HEK293 (cell line): ENCODE measurements around the gene TTC1.

Experiments used
- BCL11A ChIP-seq: fragments of 450-650 bp; formaldehyde crosslinking; IDR thresholded peaks from 2 replicates; pipeline ENCODE4 v1.5.1; 2016; ENCODE audit warnings: low read depth, missing biosample characterization, missing genetic modification characterization
- EGR2 ChIP-seq: fragments of 450-650 bp; formaldehyde crosslinking; IDR thresholded peaks from 2 replicates; pipeline ENCODE4 v1.5.1; 2016; ENCODE audit warnings: low read depth, missing biosample characterization, missing genetic modification characterization
- GLI2 ChIP-seq: fragments of 450-650 bp; formaldehyde crosslinking; IDR thresholded peaks from 2 replicates; pipeline ENCODE4; 2017; ENCODE audit warnings: missing biosample characterization, missing genetic modification characterization, low read depth, borderline replicate concordance
- HOXD13 ChIP-seq: sonication (generic); formaldehyde crosslinking; IDR thresholded peaks from 2 replicates; pipeline ENCODE4 v1.8.0; 2022; ENCODE audit warnings: missing genetic modification reagents, borderline replicate concordance
- INSM2 ChIP-seq: fragments of 450-650 bp; formaldehyde crosslinking; IDR thresholded peaks from 2 replicates; pipeline ENCODE4 v1.5.1; 2016; ENCODE audit warnings: missing biosample characterization, missing genetic modification characterization
- KLF16 ChIP-seq: fragments of 450-650 bp; formaldehyde crosslinking; IDR thresholded peaks from 2 replicates; pipeline ENCODE4 v1.5.1; 2017; ENCODE audit warnings: missing biosample characterization, missing genetic modification characterization
- MEIS1 ChIP-seq: sonication (generic); formaldehyde crosslinking; IDR thresholded peaks from 2 replicates; pipeline ENCODE4 v1.8.1; 2022; ENCODE audit warnings: missing genetic modification reagents, mild to moderate bottlenecking, borderline replicate concordance
- TSHZ1 ChIP-seq: fragments of 450-650 bp; formaldehyde crosslinking; IDR thresholded peaks from 2 replicates; pipeline ENCODE4 v1.5.1; 2016; ENCODE audit warnings: missing biosample characterization, missing genetic modification characterization, borderline replicate concordance
- ZBTB20 ChIP-seq: fragments of 450-650 bp; formaldehyde crosslinking; IDR thresholded peaks from 2 replicates; pipeline ENCODE4 v1.5.1; 2016; ENCODE audit warnings: missing biosample characterization, missing genetic modification characterization
- ZBTB49 ChIP-seq: fragments of 450-650 bp; formaldehyde crosslinking; IDR thresholded peaks from 2 replicates; pipeline ENCODE4 v1.5.1; 2016; ENCODE audit warnings: missing biosample characterization, missing genetic modification characterization, low read depth
- ZEB2 ChIP-seq: fragments of 450-650 bp; formaldehyde crosslinking; IDR thresholded peaks from 2 replicates; pipeline ENCODE4 v1.5.1; 2016; ENCODE audit warnings: missing biosample characterization, missing genetic modification characterization
- ZIC2 ChIP-seq: fragments of 450-650 bp; formaldehyde crosslinking; IDR thresholded peaks from 2 replicates; pipeline ENCODE4 v1.5.1; 2016; ENCODE audit warnings: missing biosample characterization, missing genetic modification characterization
- ZNF133 ChIP-seq: fragments of 450-650 bp; formaldehyde crosslinking; IDR thresholded peaks from 2 replicates; pipeline ENCODE4 v1.5.1; 2016; ENCODE audit warnings: missing biosample characterization, missing genetic modification characterization
- ZNF140 ChIP-seq: fragments of 450-650 bp; formaldehyde crosslinking; IDR thresholded peaks from 2 replicates; pipeline ENCODE4 v1.5.1; 2016; ENCODE audit warnings: missing biosample characterization, missing genetic modification characterization
- ZNF18 ChIP-seq: fragments of 450-650 bp; formaldehyde crosslinking; IDR thresholded peaks from 2 replicates; pipeline ENCODE4 v1.5.1; 2016; ENCODE audit warnings: missing biosample characterization, missing genetic modification characterization
- ZNF214 ChIP-seq: fragments of 450-650 bp; formaldehyde crosslinking; IDR thresholded peaks from 2 replicates; pipeline ENCODE4 v1.5.1; 2017; ENCODE audit warnings: missing biosample characterization, mild to moderate bottlenecking, missing genetic modification characterization, borderline replicate concordance
- ZNF23 ChIP-seq: fragments of 450-650 bp; formaldehyde crosslinking; IDR thresholded peaks from 2 replicates; pipeline ENCODE4 v1.5.1; 2016; ENCODE audit warnings: missing biosample characterization, missing genetic modification characterization, borderline replicate concordance
- ZNF274 ChIP-seq, 2 experiments: fragments of 200-500 bp in 1 of 2; fragments of 450-650 bp in 1 of 2; sonication (Bioruptor generic) in 1 of 2; formaldehyde crosslinking in 1 of 2; IDR thresholded peaks; 2 replicates each; pipeline versions ENCODE4 v1.5.1 to v1.6.1; 2014 to 2016; ENCODE audit warnings: borderline replicate concordance in 1 of 2, inconsistent platforms in 1 of 2, low read length in 1 of 2, missing biosample characterization in 1 of 2, missing genetic modification characterization in 1 of 2
- ZNF37A ChIP-seq: fragments of 450-650 bp; IDR thresholded peaks from 2 replicates; pipeline ENCODE4 v1.5.1; 2018; ENCODE audit warnings: missing biosample characterization, missing genetic modification characterization
- ZNF423 ChIP-seq: fragments of 450-650 bp; formaldehyde crosslinking; IDR thresholded peaks from 2 replicates; pipeline ENCODE4 v1.5.1; 2016; ENCODE audit warnings: missing biosample characterization, missing genetic modification characterization
- ZNF473 ChIP-seq: fragments of 450-650 bp; formaldehyde crosslinking; IDR thresholded peaks from 2 replicates; pipeline ENCODE4 v1.5.1; 2017; ENCODE audit warnings: missing biosample characterization, missing genetic modification characterization
- ZNF580 ChIP-seq: fragments of 450-650 bp; formaldehyde crosslinking; IDR thresholded peaks from 2 replicates; pipeline ENCODE4 v1.5.1; 2016; ENCODE audit warnings: missing biosample characterization, missing genetic modification characterization
- ZNF600 ChIP-seq: fragments of 450-650 bp; formaldehyde crosslinking; IDR thresholded peaks from 2 replicates; pipeline ENCODE4 v1.5.1; 2016; ENCODE audit warnings: missing biosample characterization, missing genetic modification characterization
- ZNF654 ChIP-seq: fragments of 450-650 bp; formaldehyde crosslinking; IDR thresholded peaks from 2 replicates; pipeline ENCODE4 v1.5.1; 2016; ENCODE audit warnings: low read depth, missing biosample characterization, missing genetic modification characterization
- ZNF658 ChIP-seq: fragments of 450-650 bp; formaldehyde crosslinking; IDR thresholded peaks from 2 replicates; pipeline ENCODE4; 2016; ENCODE audit warnings: missing biosample characterization, missing genetic modification characterization
- ZNF677 ChIP-seq: fragments of 450-650 bp; IDR thresholded peaks from 2 replicates; pipeline ENCODE4 v1.5.0; 2018; ENCODE audit warnings: missing biosample characterization, mild to moderate bottlenecking, missing genetic modification characterization, moderate library complexity
- ZNF777 ChIP-seq: fragments of 450-650 bp; formaldehyde crosslinking; IDR thresholded peaks from 2 replicates; pipeline ENCODE4 v1.5.1; 2017; ENCODE audit warnings: missing biosample characterization, missing genetic modification characterization, borderline replicate concordance
- ZNF792 ChIP-seq: fragments of 450-650 bp; formaldehyde crosslinking; IDR thresholded peaks from 2 replicates; pipeline ENCODE4 v1.5.1; 2016; ENCODE audit warnings: missing biosample characterization, missing genetic modification characterization
- ZNF830 ChIP-seq: fragments of 450-650 bp; IDR thresholded peaks from 2 replicates; pipeline ENCODE4 v1.5.0; 2018; ENCODE audit warnings: missing biosample characterization, missing genetic modification characterization, low read depth, mild to moderate bottlenecking, moderate library complexity
- ZSCAN30 ChIP-seq: fragments of 450-650 bp; IDR thresholded peaks from 2 replicates; pipeline ENCODE4 v1.5.1; 2018; ENCODE audit warnings: missing biosample characterization, mild to moderate bottlenecking, missing genetic modification characterization, moderate library complexity

Gene TTC1

GRCh38 chr5:160008877-160009590 lies at the start of gene TTC1 (continued):
- TF ChIP-seq HOXD13 (CRISPR knock-in tag), result no peak
- no peak for TF ChIP-seq ZNF423 (tag by site-specific recombination)
- peak; percentile 91; the same call in 1 of the 2 replicates for TF ChIP-seq ZNF214 (tag by site-specific recombination)
- TF ChIP-seq ZNF654 (tag by site-specific recombination), result peak; percentile 87
- TF ChIP-seq ZBTB20 (tag by site-specific recombination), result no peak
- TF ChIP-seq ZNF37A (tag by site-specific recombination), result no peak
- no peak for TF ChIP-seq ZNF473
- TF ChIP-seq ZBTB49 (tag by site-specific recombination), result no peak
- TF ChIP-seq ZNF133, result no peak
- TF ChIP-seq ZNF23, result peak; percentile 80; the same call in 1 of the 2 replicates
- no peak for TF ChIP-seq EGR2 (tag by site-specific recombination)
- TF ChIP-seq GLI2 (tag by site-specific recombination), result peak; percentile 98; the same call in 1 of the 2 replicates
- TF ChIP-seq ZIC2 (tag by site-specific recombination), result no peak; the same call in 1 of the 2 replicates
- TF ChIP-seq TSHZ1 (tag by site-specific recombination), result peak; percentile 95; the same call in 1 of the 2 replicates
- TF ChIP-seq ZNF18 (tag by site-specific recombination), result peak; percentile 92
- 0 out of 2 replicates have a peak, but pooled peaks have one; percentile 72 for TF ChIP-seq BCL11A
- peak; percentile 71; the same call in 1 of the 2 replicates for TF ChIP-seq INSM2 (tag by site-specific recombination)
- TF ChIP-seq ZEB2 (tag by site-specific recombination), result peak; percentile 85
- TF ChIP-seq ZNF274 (IDR thresholded peaks at IDR 0.05; ENCODE audit: low read length), result no peak
- TF ChIP-seq ZNF274 (tag by site-specific recombination; IDR thresholded peaks at IDR 0.05; ENCODE audit: borderline replicate concordance), result peak; percentile 37; the same call in 1 of the 2 replicates
- TF ChIP-seq ZNF792 (tag by site-specific recombination), result no peak
- TF ChIP-seq MEIS1 (CRISPR knock-in tag), result no peak
- TF ChIP-seq ZNF580, result peak; percentile 98
- TF ChIP-seq ZNF600 (tag by site-specific recombination), result peak; percentile 10; the same call in 1 of the 2 replicates
- peak; percentile 100 for TF ChIP-seq ZNF140 (tag by site-specific recombination)
- TF ChIP-seq ZNF777, result no peak
- TF ChIP-seq ZNF658, result peak; percentile 91; the same call in 1 of the 2 replicates
- TF ChIP-seq KLF16 (tag by site-specific recombination), result no peak
- no peak for TF ChIP-seq ZSCAN30
- no peak for TF ChIP-seq ZNF677 (tag by site-specific recombination)
- no peak for TF ChIP-seq ZNF830 (tag by site-specific recombination)
